B cell (primary cell): ENCODE data around the gene NOP53. TPM values are rescaled to one million over a fixed set of nuclear protein-coding genes. Genes with fewer than 3 reads are reported as not detected.

Experiments
- ATAC-seq: fragments of 200-7000 bp; cut with Tn5 transposase; one replicate; pipeline ENCODE4 v1.10.0; 2021; ENCODE audit warnings: low read depth, mild to moderate bottlenecking, moderate number of reproducible peaks, moderate library complexity
- CTCF ChIA-PET: fragments of 350-600 bp; sonication (Branson Sonifier 250); formaldehyde crosslinking; loops from one replicate; lab custom pipeline; 2021; ENCODE audit warnings: antibody characterized with exemption, inconsistent platforms; lab: Charles Lee
- POLR2A ChIA-PET: fragments of 350-600 bp; sonication (Branson Sonifier 250); formaldehyde crosslinking; loops from one replicate; lab custom pipeline; 2021; ENCODE audit warnings: antibody characterized with exemption; lab: Charles Lee
- DNase-seq: peaks from one replicate; pipeline ENCODE4 v3.0.0; 2013
- H2AFZ ChIP-seq: 2 replicates; pipeline ENCODE4 v1.6.1; 2012; ENCODE audit warnings: mild to moderate bottlenecking, low read depth, low read length; ENCODE audit not compliant: insufficient read depth, poor library complexity, severe bottlenecking
- H3K27ac ChIP-seq, 2 donors: 1 replicate in 1 of 2; 2 replicates in 1 of 2; pipeline ENCODE4 v1.5.1; 2012 to 2013; ENCODE audit warnings: low read length in 2 of 2, mild to moderate bottlenecking in 2 of 2, moderate library complexity in 1 of 2
- H3K27me3 ChIP-seq, 4 experiments: fragments of 200-600 bp in 1 of 4; sonication (generic) in 1 of 4; replicated peaks in 1 of 4; 1 replicate in 2 of 4; 2 replicates in 2 of 4; pipeline versions ENCODE4 v1.6.1 to v1.7.0; 2013 to 2016; ENCODE audit warnings: low read length in 3 of 4, mild to moderate bottlenecking in 2 of 4, mixed read lengths in 1 of 4, moderate library complexity in 1 of 4; ENCODE audit not compliant: insufficient read depth in 4 of 4, control insufficient read depth in 3 of 4; ENCODE audit errors: control extremely low read depth in 1 of 4
- H3K36me3 ChIP-seq, 2 experiments: replicated peaks in 1 of 2; 1 replicate in 1 of 2; 2 replicates in 1 of 2; pipeline versions ENCODE4 v1.6.1 to v1.7.1; 2013; ENCODE audit warnings: low read length in 1 of 2; ENCODE audit not compliant: insufficient read depth in 2 of 2, control insufficient read depth in 1 of 2; ENCODE audit errors: control extremely low read depth in 1 of 2, extremely low read depth in 1 of 2
- H3K4me1 ChIP-seq, 2 donors: fragments of 200-600 bp in 1 of 2; sonication (generic) in 1 of 2; 1 replicate in 1 of 2; 2 replicates in 1 of 2; pipeline versions ENCODE4 v1.5.1 to v1.6.1; 2013 to 2017; ENCODE audit warnings: low read length in 2 of 2; ENCODE audit not compliant: control insufficient read depth in 2 of 2, insufficient read depth in 2 of 2
- H3K4me2 ChIP-seq: replicated peaks from 2 replicates; pipeline ENCODE3; 2012; ENCODE audit warnings: mild to moderate bottlenecking, low read depth, low read length; ENCODE audit not compliant: poor library complexity, severe bottlenecking
- H3K4me3 ChIP-seq, 5 experiments: fragments of 200-600 bp in 1 of 5; sonication (generic) in 1 of 5; 1 replicate in 3 of 5; 2 replicates in 2 of 5; pipeline versions ENCODE4 v1.5.1 to v1.7.0; 2011 to 2016; ENCODE audit warnings: low read length in 4 of 5, mild to moderate bottlenecking in 4 of 5, low read depth in 2 of 5, control low read depth in 1 of 5, moderate library complexity in 1 of 5; ENCODE audit not compliant: insufficient read depth in 1 of 5; ENCODE audit errors: control extremely low read depth in 1 of 5, extremely low read depth in 1 of 5
- H3K79me2 ChIP-seq: fragments of 200-600 bp; sonication (generic); one replicate; pipeline ENCODE4 v1.6.0; 2016; ENCODE audit warnings: low read length; ENCODE audit not compliant: control insufficient read depth, insufficient read depth
- H3K9ac ChIP-seq: fragments of 200-600 bp; sonication (generic); 2 replicates; pipeline ENCODE4 v1.6.1; 2017; ENCODE audit warnings: mild to moderate bottlenecking, low read length, moderate library complexity
- H3K9me3 ChIP-seq, 3 donors: one replicate each; pipeline versions ENCODE4 v1.6.1 to v1.7.1; 2013; ENCODE audit warnings: low read length in 2 of 3; ENCODE audit not compliant: control insufficient read depth in 2 of 3, insufficient read depth in 1 of 3; ENCODE audit errors: control extremely low read depth in 1 of 3
- H4K20me1 ChIP-seq: 2 replicates; pipeline ENCODE4 v1.6.0; 2012; ENCODE audit warnings: mild to moderate bottlenecking, low read length; ENCODE audit not compliant: insufficient read depth, control insufficient read depth, poor library complexity, severe bottlenecking
- H3K27ac Mint-ChIP-seq: one replicate; pipeline ENCODE4 v1.8.0; 2021; ENCODE audit warnings: mixed read lengths
- H3K27me3 Mint-ChIP-seq: one replicate; pipeline ENCODE4 v1.8.0; 2021; ENCODE audit warnings: mixed read lengths
- H3K4me1 Mint-ChIP-seq: one replicate; pipeline ENCODE4 v1.8.0; 2021; ENCODE audit warnings: mixed read lengths
- H3K4me3 Mint-ChIP-seq: one replicate; pipeline ENCODE4 v1.8.0; 2021; ENCODE audit warnings: mixed read lengths
- H3K9me3 Mint-ChIP-seq: one replicate; pipeline ENCODE4 v1.8.0; 2022; ENCODE audit warnings: mixed read lengths; ENCODE audit not compliant: insufficient read depth
- CTCF ChIP-seq: fragments of 200-600 bp; IDR thresholded peaks from one replicate; pipeline ENCODE4 v1.8.0; 2022; ENCODE audit warnings: antibody characterized with exemption, mild to moderate bottlenecking
- EZH2 ChIP-seq: IDR thresholded peaks from 2 replicates; pipeline ENCODE4 v1.6.1; 2012; ENCODE audit warnings: borderline replicate concordance, low read depth, mild to moderate bottlenecking, moderate library complexity, low read length; ENCODE audit not compliant: insufficient read depth, poor library complexity, severe bottlenecking
- WGBS: methylation state at CpG from one replicate; pipeline ENCODE4 v1.1.5; 2013; ENCODE audit warnings: missing lambda C conversion rate; ENCODE audit not compliant: insufficient coverage; 5-methylcytosine and 5-hydroxymethylcytosine counted together
- intact Hi-C: fragments of 100-400 bp; cut with micrococcal nuclease; formaldehyde crosslinking; loops from one replicate; pipeline ENCODE4 v1.10.0; 2022
- polyA plus RNA-seq: library from polyadenylated mRNA; depleted of rRNA; stranded (reverse); fragments of >200 nt; gene quantifications from 2 replicates; pipeline ENCODE4 v1.2.3, GENCODE V29; 2012
- total RNA-seq, 2 donors: library from RNA; stranded (reverse); fragments of 120-200 nt in 1 of 2; gene quantifications; 1 replicate in 1 of 2; 2 replicates in 1 of 2; pipeline versions ENCODE4 v1.2.3 to v1.2.4, GENCODE V29; 2013 to 2022

Gene NOP53
- total and polyA plus RNA-seq, 2 donors (not counting 1 experiment from before 2014, with no cell fraction given), result 526 to 978 TPM

- Histone ChIP-seq H3K4me1 (peaks cover 10 to 16% of the 10 kb centered on the region in 2 donors), H3K9ac (no peak overlapping the region), H2AFZ (no peak overlapping the region), H3K9me3 (peaks cover 0 to 8% (median 0%) of the 10 kb centered on the region in 3 donors), H3K36me3 (no peaks in the 10 kb centered on the region), H3K27ac (no peak overlapping the region), H3K27me3 (peaks cover 0 to 23% (median 11%) of the 10 kb centered on the region in 4 experiments), H3K79me2 (no peaks in the 10 kb centered on the region), H3K4me3 (no peak overlapping the region), H4K20me1 (no peaks in the 10 kb centered on the region), H3K4me2 (peak overlapping the region; percentile 55)
- ChIA-PET POLR2A (no interaction called here), CTCF (no interaction called here)
- DNase-seq, result no peak
- H3K4me1 Mint-ChIP-seq, result peaks cover 7% of the 10 kb centered on the region
- peak overlapping the region; percentile 10 for H3K4me3 Mint-ChIP-seq
- H3K9me3 Mint-ChIP-seq, result no peaks in the 10 kb centered on the region
- intact Hi-C loops, result no loop called here
- no peak for ATAC-seq
- no peak overlapping the region for H3K27ac Mint-ChIP-seq
- TF ChIP-seq CTCF, result no peak
- no peak for TF ChIP-seq EZH2
- WGBS, result 70% methylated on average over 2 of the region's 8 CpGs
- H3K27me3 Mint-ChIP-seq, result peaks cover 40% of the 10 kb centered on the region
Observed at GRCh38 chr19:47730521-47730889, 14.8 kb upstream of the NOP53 start.

GRCh38 chr19:47730910-47731309 is 14.4 kb upstream of the NOP53 start:
- Histone ChIP-seq H3K79me2 (no peaks in the 10 kb centered on the region), H3K27ac (no peak overlapping the region), H3K4me1 (peaks cover 10 to 16% of the 10 kb centered on the region in 2 donors), H4K20me1 (no peaks in the 10 kb centered on the region), H3K9ac (no peak overlapping the region), H3K4me2 (no peak overlapping the region), H2AFZ (no peak overlapping the region), H3K9me3 (peaks cover 0 to 8% (median 0%) of the 10 kb centered on the region in 3 donors), H3K36me3 (no peaks in the 10 kb centered on the region), H3K27me3 (peaks cover 0 to 23% (median 11%) of the 10 kb centered on the region in 4 experiments), H3K4me3 (no peak overlapping the region)
- Mint-ChIP-seq H3K4me3 (no peak overlapping the region), H3K27ac (no peak overlapping the region), H3K4me1 (peaks cover 7% of the 10 kb centered on the region), H3K27me3 (peaks cover 40% of the 10 kb centered on the region), H3K9me3 (no peaks in the 10 kb centered on the region)
- no peak for ATAC-seq
- intact Hi-C loops, result no loop called here
- WGBS, result 94% methylated on average over 7 of the region's 8 CpGs
- ChIA-PET CTCF (no interaction called here), POLR2A (no interaction called here)
- TF ChIP-seq EZH2 (no peak), CTCF (no peak)
- no peak for DNase-seq
